A549 (cell line): ENCODE data around the gene EHD2. TPM values are rescaled to one million over a fixed set of nuclear protein-coding genes. Genes with fewer than 3 reads are reported as not detected.
"Not testable (repeated sequence)": the region's sequence is repeated elsewhere in the genome, so short reads cannot be mapped to it uniquely, and the experiment has no call there.

Experiments
- ATAC-seq, 2 experiments: fragments of 200-7000 bp in 1 of 2; fragments of >200 bp in 1 of 2; cut with Nextera tagmentation in 1 of 2; cut with Tn5 transposase in 1 of 2; 3 replicates each; pipeline versions ENCODE4 v1.8.0 to v1.9.1; 2018 to 2020; ENCODE audit warnings: mild to moderate bottlenecking in 1 of 2, moderate library complexity in 1 of 2
- CTCF ChIA-PET: fragments of 300-600 bp; sonication (Branson Sonifier 250); formaldehyde crosslinking; extraction: SDS; loops from one replicate; lab custom pipeline; 2021; ENCODE audit warnings: antibody characterized with exemption, inconsistent platforms; lab: Yijun Ruan, JAX
- POLR2A ChIA-PET: fragments of 350-600 bp; formaldehyde crosslinking; extraction: SDS; loops from one replicate; lab custom pipeline; 2021; ENCODE audit warnings: antibody characterized with exemption, inconsistent platforms; lab: Yijun Ruan, JAX
- DNase-seq, 2 experiments: peaks; one replicate each; pipeline versions ENCODE4 v3.0.0 to v3.0.0-alpha.2; 2011 to 2016; ENCODE audit warnings: low read depth in 1 of 2, low spot score in 1 of 2
- FAIRE-seq: peaks from 2 replicates; lab custom pipeline; 2011; peaks lifted over from hg19 to GRCh38; lab: Jason Lieb, UNC
- H3K27ac ChIP-seq, 2 experiments: fragments of >200 bp; sonication (Bioruptor Twin); formaldehyde crosslinking; 3 replicates each; pipeline ENCODE4 v1.5.1; 2016 to 2017
- H3K4me1 ChIP-seq: fragments of >200 bp; sonication (Bioruptor Twin); formaldehyde crosslinking; 3 replicates; pipeline ENCODE4 v1.6.1; 2016
- H3K4me2 ChIP-seq: fragments of >200 bp; sonication (Bioruptor Twin); formaldehyde crosslinking; 3 replicates; pipeline ENCODE4 v1.6.1; 2016
- H3K4me3 ChIP-seq: fragments of >200 bp; sonication (Bioruptor Twin); formaldehyde crosslinking; 3 replicates; pipeline ENCODE4 v1.5.1; 2016
- H3K9me3 ChIP-seq: fragments of >200 bp; sonication (Bioruptor Twin); formaldehyde crosslinking; 3 replicates; pipeline ENCODE4 v1.6.1; 2016
- ATOH8 ChIP-seq: fragments of 250-450 bp; sonication (Bioruptor Pico); IDR thresholded peaks from 2 replicates; pipeline ENCODE4 v1.5.0; 2020; ENCODE audit warnings: low read depth, mild to moderate bottlenecking, moderate library complexity
- CHD2 ChIP-seq: fragments of 150-350 bp; IDR thresholded peaks from 2 replicates; pipeline ENCODE4 v1.6.1; 2014; ENCODE audit warnings: low read length; ENCODE audit not compliant: partially characterized antibody
- CHD4 ChIP-seq: fragments of 200-600 bp; sonication (generic); IDR thresholded peaks from 2 replicates; pipeline ENCODE4 v1.6.1; 2016; ENCODE audit warnings: antibody characterized with exemption, mild to moderate bottlenecking, borderline replicate concordance
- CTCF ChIP-seq: fragments of >200 bp; sonication (Bioruptor Twin); formaldehyde crosslinking; IDR thresholded peaks from 3 replicates; pipeline ENCODE4 v1.5.1; 2016
- E2F6 ChIP-seq: IDR thresholded peaks from 2 replicates; pipeline ENCODE4 v1.6.1; 2012; ENCODE audit warnings: low read depth, borderline replicate concordance
- EP300 ChIP-seq, 2 experiments: fragments of >200 bp; sonication (Bioruptor Twin); formaldehyde crosslinking; IDR thresholded peaks; 2 replicates in 1 of 2; 3 replicates in 1 of 2; pipeline ENCODE4 v1.6.1; 2016 to 2017
- ESRRA ChIP-seq: fragments of 150-350 bp; IDR thresholded peaks from 2 replicates; pipeline ENCODE4 v1.6.1; 2014; ENCODE audit warnings: mild to moderate bottlenecking, low read length, borderline replicate concordance
- FOSL2 ChIP-seq, 2 experiments: fragments of 450-650 bp in 1 of 2; fragments of >200 bp in 1 of 2; sonication (Bioruptor Twin) in 1 of 2; formaldehyde crosslinking; IDR thresholded peaks; 2 replicates each; pipeline versions ENCODE4 v1.5.0 to v1.6.1; 2016 to 2020; ENCODE audit warnings: mild to moderate bottlenecking in 1 of 2, moderate library complexity in 1 of 2
- GATA3 ChIP-seq: IDR thresholded peaks from 2 replicates; pipeline ENCODE4 v1.6.1; 2012; ENCODE audit warnings: borderline replicate concordance
- HOXB13 ChIP-seq: fragments of 250-450 bp; sonication (Bioruptor Pico); IDR thresholded peaks from 2 replicates; pipeline ENCODE4 v1.5.0; 2020; ENCODE audit warnings: low read depth, mild to moderate bottlenecking, moderate library complexity
- HOXB5 ChIP-seq: fragments of 250-450 bp; sonication (Bioruptor Pico); IDR thresholded peaks from 2 replicates; pipeline ENCODE4 v1.5.0; 2020; ENCODE audit warnings: mild to moderate bottlenecking, moderate library complexity
- JUN ChIP-seq, 2 experiments: fragments of >200 bp; sonication (Bioruptor Twin); formaldehyde crosslinking; IDR thresholded peaks; 2 replicates in 1 of 2; 3 replicates in 1 of 2; pipeline ENCODE4 v1.6.1; 2016 to 2017
- JUNB ChIP-seq: fragments of >200 bp; sonication (Bioruptor Twin); formaldehyde crosslinking; IDR thresholded peaks from 2 replicates; pipeline ENCODE4 v1.6.1; 2016
- MAFK ChIP-seq: fragments of 450-650 bp; IDR thresholded peaks from 2 replicates; pipeline ENCODE4 v1.6.1; 2014; ENCODE audit not compliant: partially characterized antibody
- MAX ChIP-seq: IDR thresholded peaks from 2 replicates; pipeline ENCODE4 v1.6.1; 2012
- MYC ChIP-seq: IDR thresholded peaks from 2 replicates; pipeline ENCODE4 v1.6.1; 2012; ENCODE audit warnings: mild to moderate bottlenecking, inconsistent platforms, low read length, improper control_type of control experiment, borderline replicate concordance
- POLR2A ChIP-seq: IDR thresholded peaks from 2 replicates; pipeline ENCODE4 v1.6.1; 2012; ENCODE audit warnings: mild to moderate bottlenecking, low read length
- TFCP2L1 ChIP-seq: fragments of 250-450 bp; sonication (Bioruptor Pico); IDR thresholded peaks from 2 replicates; pipeline ENCODE4 v1.5.0; 2021; ENCODE audit warnings: mild to moderate bottlenecking
- USF2 ChIP-seq: fragments of 450-650 bp; IDR thresholded peaks from 2 replicates; pipeline ENCODE4 v1.6.1; 2014; ENCODE audit warnings: antibody characterized with exemption
- ZC3H11A ChIP-seq: fragments of 450-650 bp; IDR thresholded peaks from 2 replicates; pipeline ENCODE4 v1.6.1; 2014; ENCODE audit warnings: antibody characterized with exemption, mild to moderate bottlenecking
- WGBS: methylation state at CpG from one replicate; pipeline ENCODE4 v1.1.6; 2017; ENCODE audit errors: missing lambda C conversion rate; 5-methylcytosine and 5-hydroxymethylcytosine counted together
- polyA plus RNA-seq, 4 experiments: library from polyadenylated mRNA; depleted of rRNA in 3 of 4; stranded (reverse); fragments of >200 nt; fragmentation: RNase III in 1 of 4; extraction: RNeasy Plus Mini Kit Qiagen cat#74134 plus additional on column Dnase treatment in 1 of 4; gene quantifications; 2 replicates in 3 of 4; 3 replicates in 1 of 4; pipeline ENCODE4 v1.2.3, GENCODE V29; 2011 to 2017

EHD2 gene
- polyA plus RNA-seq, 2 of the 4 experiments (the other 2 are of a cell fraction), result 32.3 to 105 TPM

- ATAC-seq, result not testable (repeated sequence)
- TF ChIP-seq POLR2A, result 0 out of 2 replicates have a peak, but pooled peaks have one; percentile 9
- TF ChIP-seq, all 56 proteins: peak for 1; not testable (repeated sequence) for 55
- peak overlapping the region; percentile 81 for H3K4me2 ChIP-seq
- H3K9me3 ChIP-seq, DNase-seq, FAIRE-seq: not testable (repeated sequence)
- peak overlapping the region; percentile 17; the same call in 2 of the 3 replicates for H3K4me3 ChIP-seq
- H3K4me1 ChIP-seq, result peaks cover 50% of the 10 kb centered on the region
- CTCF ChIA-PET, result interaction anchor here (0.7 to 23.3 kb wide), 6 partner anchors 17 to 282 kb away, joined by 3 to 1389 read pairs (median 10); partner anchors contain the start of gene NOP53
- POLR2A ChIA-PET, result interaction anchor here (0.6 to 1.3 kb wide), 5 partner anchors 11 to 88 kb away, joined by 3 to 8 read pairs (median 5); partner anchors contain the start of gene NOP53
- H3K27ac ChIP-seq, result peak overlapping the region; percentile 96 to 99
- 77% methylated on average over 10 of the region's 11 CpGs for WGBS
Measured at GRCh38 chr19:47718415-47719046, 5.3 kb downstream of the EHD2 start.

GRCh38 chr19:47719047-47719859, 6.0 kb downstream of the EHD2 start:
- WGBS, result 3% methylated on average over 22 of the region's 26 CpGs
- Histone ChIP-seq H3K9me3 (0 out of 3 replicates have a peak, but pooled peaks cover 3% of the 10 kb centered on the region), H3K27ac (peak overlapping the region; percentile 96 to 99), H3K4me3 (peak overlapping the region; percentile 17; the same call in 2 of the 3 replicates), H3K4me2 (peak overlapping the region; percentile 81), H3K4me1 (peaks cover 58% of the 10 kb centered on the region)
- peak; percentile 85 to 86 for ATAC-seq
- peak; percentile 65 for FAIRE-seq
- TF ChIP-seq ZC3H11A, result no peak
- no peak for TF ChIP-seq GATA3
- TF ChIP-seq FOSL2 (IDR thresholded peaks at IDR 0.05), result no peak
- peak; percentile 57 for TF ChIP-seq FOSL2 (CRISPR knock-in tag; IDR thresholded peaks at IDR 0.05)
- no peak for TF ChIP-seq ESRRA
- peak; percentile 87 for TF ChIP-seq USF2
- peak; percentile 99 for TF ChIP-seq MAX
- TF ChIP-seq ATOH8 (CRISPR knock-in tag), result no peak; the same call in 1 of the 2 replicates
- peak in 1 of 2 experiments; percentile 75; a peak in 2 of 5 replicates for TF ChIP-seq JUN (IDR thresholded peaks at IDR 0.05)
- TF ChIP-seq HOXB13, result no peak
- TF ChIP-seq EP300 (IDR thresholded peaks at IDR 0.05), result 0 out of 5 replicates have a peak, but pooled peaks of 1 of the 2 experiments have one; percentile 20
- TF ChIP-seq MYC, result peak; percentile 97
- no peak for TF ChIP-seq CHD2
- TF ChIP-seq E2F6, result peak; percentile 81
- TF ChIP-seq MAFK, result no peak
- no peak for TF ChIP-seq HOXB5 (CRISPR knock-in tag)
- no peak for TF ChIP-seq TFCP2L1
- no peak for TF ChIP-seq JUNB
- TF ChIP-seq CHD4, result no peak
- no peak for TF ChIP-seq CTCF
- ChIA-PET POLR2A (interaction anchor here (0.6 to 1.3 kb wide), 5 partner anchors 10 to 87 kb away, joined by 3 to 8 read pairs (median 5); partner anchors contain the start of gene NOP53), CTCF (interaction anchor here (0.7 to 23.3 kb wide), 5 partner anchors 18 to 283 kb away, joined by 3 to 1389 read pairs (median 14); partner anchors contain the start of gene NOP53)
- DNase-seq, result peak; percentile 79 to 91
